Small intestine (tissue), 7 donors: Measurements from ENCODE around the gene FAM117A. TPM values are rescaled to one million over a fixed set of nuclear protein-coding genes. Genes with fewer than 3 reads are reported as not detected.

Experiments used
- DNase-seq, 2 donors: peaks; one replicate each; pipeline versions ENCODE4 v3.0.0 to v3.0.0-alpha.2; 2013
- FAIRE-seq: peaks from 2 replicates; lab custom pipeline; 2012; peaks lifted over from hg19 to GRCh38; lab: Jason Lieb, UNC
- H3K27ac ChIP-seq, 3 donors: one replicate each; pipeline ENCODE4 v1.5.1; 2013; ENCODE audit warnings: low read length in 2 of 3, mild to moderate bottlenecking in 2 of 3, control low read depth in 1 of 3, inconsistent platforms in 1 of 3, low read depth in 1 of 3, moderate library complexity in 1 of 3
- H3K27me3 ChIP-seq, 3 donors: one replicate each; pipeline ENCODE4 v1.6.1; 2013; ENCODE audit warnings: low read length in 3 of 3, inconsistent platforms in 1 of 3; ENCODE audit not compliant: control insufficient read depth in 3 of 3, insufficient read depth in 3 of 3
- H3K36me3 ChIP-seq, 3 donors: one replicate each; pipeline ENCODE4 v1.6.1; 2013; ENCODE audit warnings: low read length in 3 of 3, inconsistent platforms in 1 of 3, low read depth in 1 of 3, mild to moderate bottlenecking in 1 of 3, moderate library complexity in 1 of 3; ENCODE audit not compliant: control insufficient read depth in 3 of 3, insufficient read depth in 2 of 3
- H3K4me1 ChIP-seq, 3 donors: one replicate each; pipeline ENCODE4 v1.6.1; 2013; ENCODE audit warnings: low read length in 2 of 3, inconsistent platforms in 1 of 3, low read depth in 1 of 3, mild to moderate bottlenecking in 1 of 3, moderate library complexity in 1 of 3; ENCODE audit not compliant: control insufficient read depth in 3 of 3, insufficient read depth in 2 of 3
- H3K4me3 ChIP-seq, 3 donors: one replicate each; pipeline ENCODE4 v1.5.1; 2013; ENCODE audit warnings: low read length in 3 of 3, control low read depth in 1 of 3, inconsistent platforms in 1 of 3, low read depth in 1 of 3, mild to moderate bottlenecking in 1 of 3, moderate library complexity in 1 of 3
- H3K9me3 ChIP-seq, 2 donors: one replicate each; pipeline ENCODE4 v1.6.1; 2013; ENCODE audit warnings: low read depth in 1 of 2, low read length in 1 of 2; ENCODE audit not compliant: control insufficient read depth in 2 of 2, insufficient read depth in 1 of 2
- WGBS, 3 donors: extraction: QIAGEN DNeasy Blood & Tissue Kit; methylation state at CpG; one replicate each; pipeline ENCODE4 v1.1.7; 2013; 5-methylcytosine and 5-hydroxymethylcytosine counted together
- polyA plus RNA-seq, 4 donors: library from polyadenylated mRNA; stranded (reverse) in 3 of 4; unstranded in 1 of 4; fragments of 200-250 nt in 3 of 4; fragments of 120-200 nt in 1 of 4; gene quantifications; one replicate each; pipeline versions ENCODE4 v1.2.1 to v1.2.3, GENCODE V29; 2013
- donor health status: healthy with polysubstance abuse.
- donor health status: control.
- donor health status: control.
- donor health status: Bipolar disorder and iron deficiency.
- donor health status: healthy.

Gene FAM117A
- polyA plus RNA-seq, 4 donors = 2.9 to 9.4 (median 7.2) TPM

DNA sequence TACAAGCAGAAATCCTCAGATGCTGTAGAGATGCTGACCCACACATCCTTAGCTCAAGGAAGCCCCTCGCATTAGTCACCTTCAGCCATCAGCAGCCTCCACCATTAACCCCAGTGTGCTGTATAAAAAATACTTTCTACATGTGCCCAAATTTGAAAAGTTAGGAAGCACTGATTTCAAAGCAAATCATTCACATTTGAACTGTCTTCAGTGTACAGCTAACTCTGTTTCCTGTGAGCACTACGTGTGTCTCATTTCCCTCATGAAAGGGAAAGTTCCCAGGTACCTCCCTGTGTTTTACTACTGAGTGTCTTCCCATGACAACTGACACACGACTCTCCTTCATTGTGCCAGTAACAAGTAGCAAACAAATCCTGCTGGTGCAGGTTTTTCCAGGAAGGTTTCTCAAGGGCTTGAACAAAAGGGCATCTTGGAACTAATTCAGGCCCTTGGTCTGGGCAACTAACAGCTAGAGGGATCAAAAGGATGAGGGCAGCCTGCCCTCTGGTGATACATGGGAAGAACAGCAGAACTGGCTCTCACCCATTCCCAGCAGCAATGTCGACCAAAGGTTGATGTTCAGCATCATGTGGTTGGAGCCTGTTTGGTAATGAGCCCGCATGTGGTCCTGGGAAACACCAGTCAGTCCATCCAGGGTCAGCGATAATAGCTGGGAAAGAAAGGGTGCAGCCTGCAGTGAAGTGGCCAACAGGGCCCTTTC is 60.2 kb downstream of the FAM117A start:
- Histone ChIP-seq H3K9me3 (no peaks in the 10 kb centered on the region), H3K27me3 (no peaks in the 10 kb centered on the region), H3K4me1 (peaks cover 0 to 27% (median 3%) of the 10 kb centered on the region in 3 donors), H3K27ac (peak overlapping the region in 1 of 3 donors; percentile 49), H3K36me3 (peaks cover 23 to 56% (median 28%) of the 10 kb centered on the region in 3 donors), H3K4me3 (no peak overlapping the region)
- no peak for FAIRE-seq
- DNase-seq = peak; percentile 83 to 94
- 31 to 54% (median 38%) methylated on average over 6 of the region's 6 CpGs for WGBS, 3 donors

DNA sequence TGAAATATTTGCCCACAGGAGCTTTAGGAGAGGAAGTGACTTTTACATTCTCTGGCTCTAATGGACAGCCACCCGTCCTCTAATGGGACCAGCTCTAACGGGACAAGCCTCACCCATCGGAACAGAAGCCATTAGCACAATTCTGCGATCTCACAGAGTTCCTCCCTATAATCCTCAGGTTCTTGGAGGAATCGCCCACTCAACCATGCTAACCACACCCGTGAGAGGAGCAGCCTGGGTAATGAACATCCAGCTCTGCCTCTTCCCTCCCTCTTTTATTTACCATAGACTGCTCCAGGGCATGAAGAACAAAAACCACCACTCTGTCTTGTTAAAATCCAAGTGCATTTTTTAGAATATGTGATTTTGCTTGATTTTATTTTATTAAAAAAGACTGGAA is 63.0 kb downstream of the FAM117A start:
- peaks cover 23 to 54% (median 28%) of the 10 kb centered on the region in 3 donors for H3K36me3 ChIP-seq
- H3K4me1 ChIP-seq = peaks cover 0 to 17% (median 2%) of the 10 kb centered on the region in 3 donors
- H3K9me3 ChIP-seq = no peaks in the 10 kb centered on the region
- FAIRE-seq (no peak), DNase-seq (no peak)
- H3K4me3 ChIP-seq = no peak overlapping the region
- WGBS, 3 donors = 79 to 90% (median 89%) methylated on average over 6 of the region's 6 CpGs
- peaks cover 0 to 3% (median 0%) of the 10 kb centered on the region in 3 donors for H3K27me3 ChIP-seq
- no peak overlapping the region for H3K27ac ChIP-seq

DNA sequence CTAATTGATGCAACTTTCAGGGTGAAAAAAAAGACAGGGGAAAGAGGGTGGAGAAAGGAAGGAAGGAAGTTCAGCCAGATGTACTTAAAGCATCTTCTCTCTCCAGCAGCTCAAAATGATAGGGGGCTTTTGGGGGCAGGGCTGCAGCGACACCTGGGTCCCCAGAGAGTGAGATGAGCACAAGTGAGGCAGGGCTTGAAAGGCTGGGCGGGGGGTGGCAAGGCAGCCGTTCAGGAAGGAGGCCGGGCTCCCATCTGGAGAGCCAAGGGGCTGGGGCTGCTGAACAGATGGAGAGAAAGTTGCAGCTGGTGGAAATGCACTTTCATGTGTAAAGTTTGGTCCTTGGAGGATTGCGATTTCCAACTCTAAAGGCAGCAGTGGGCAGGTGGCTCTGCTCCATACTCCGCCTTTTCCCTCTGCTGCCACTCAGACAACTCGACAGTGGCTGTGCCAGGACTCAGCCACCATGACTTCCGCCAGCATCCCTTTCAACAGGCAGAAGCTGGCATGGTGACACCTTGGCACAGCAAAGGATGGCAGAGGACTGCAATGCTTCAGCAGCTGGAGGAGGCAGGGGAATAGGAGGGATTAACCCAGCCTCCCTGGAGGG is 63.9 kb downstream of the FAM117A start:
- no peaks in the 10 kb centered on the region for H3K9me3 ChIP-seq
- DNase-seq (no peak), FAIRE-seq (no peak)
- no peak overlapping the region for H3K27ac ChIP-seq
- no peak overlapping the region for H3K4me3 ChIP-seq
- H3K27me3 ChIP-seq = peaks cover 0 to 7% (median 0%) of the 10 kb centered on the region in 3 donors
- H3K4me1 ChIP-seq = peaks cover 0 to 13% (median 2%) of the 10 kb centered on the region in 3 donors
- H3K36me3 ChIP-seq = peaks cover 23 to 49% (median 28%) of the 10 kb centered on the region in 3 donors
- WGBS, 3 donors = 71 to 80% (median 80%) methylated on average over 8 of the region's 8 CpGs

DNA sequence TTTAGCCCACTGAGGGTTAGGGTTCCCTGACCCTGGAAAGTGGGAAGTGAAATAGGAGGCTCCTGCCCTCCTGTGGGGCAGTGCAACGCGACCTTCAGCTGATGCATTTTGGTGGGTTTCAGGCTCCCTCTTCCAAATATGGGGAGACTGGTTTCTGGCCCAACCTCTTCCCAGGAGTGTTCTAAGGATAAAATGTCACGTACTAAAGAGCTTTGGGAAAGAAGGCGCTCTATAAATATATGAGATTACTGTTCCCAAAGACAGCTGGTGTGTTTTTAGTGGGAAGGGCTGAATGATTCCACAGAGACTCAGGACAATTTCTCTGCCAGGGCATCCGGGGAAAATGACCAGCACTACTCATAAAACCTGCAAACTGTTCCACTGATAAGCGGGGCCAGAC is 65.9 kb downstream of the FAM117A start:
- H3K27ac ChIP-seq = no peak overlapping the region
- H3K36me3 ChIP-seq = peaks cover 13 to 31% (median 17%) of the 10 kb centered on the region in 3 donors
- WGBS, 3 donors = 59 to 76% (median 75%) methylated on average over 6 of the region's 6 CpGs
- peaks cover 0 to 9% (median 0%) of the 10 kb centered on the region in 3 donors for H3K27me3 ChIP-seq
- DNase-seq = no peak
- H3K9me3 ChIP-seq = no peaks in the 10 kb centered on the region
- no peak overlapping the region for H3K4me3 ChIP-seq
- H3K4me1 ChIP-seq = peaks cover 0 to 3% (median 0%) of the 10 kb centered on the region in 3 donors
- no peak for FAIRE-seq

DNA sequence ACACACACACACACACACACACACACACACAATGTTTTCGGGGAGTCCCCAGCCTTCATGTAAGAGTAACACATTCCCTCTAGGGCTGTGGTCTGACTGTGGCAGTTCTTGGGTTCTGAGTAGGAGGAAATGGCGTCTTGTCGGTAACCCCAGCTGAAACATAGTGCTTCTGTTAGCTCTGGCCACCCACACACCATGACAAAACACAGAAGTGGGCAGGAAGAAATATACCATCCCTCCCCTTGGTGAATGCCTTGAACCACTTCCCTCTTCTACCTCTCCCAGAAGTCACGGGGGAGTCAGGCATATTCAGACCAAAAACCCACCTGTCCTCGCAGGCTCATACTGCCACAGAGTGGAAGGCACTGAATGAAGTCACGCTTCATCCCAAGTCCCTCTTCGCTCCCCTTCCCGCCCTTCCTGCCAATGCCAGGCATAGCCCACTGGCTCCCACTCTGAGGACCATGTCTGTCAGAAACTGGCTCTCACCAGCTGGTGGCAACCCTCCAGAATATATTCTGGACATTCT is 67.6 kb downstream of the FAM117A start:
- H3K27me3 ChIP-seq = peaks cover 0 to 18% (median 0%) of the 10 kb centered on the region in 3 donors
- peak in 1 of 2 donors; percentile 51 for DNase-seq
- H3K36me3 ChIP-seq = peaks cover 9 to 17% (median 10%) of the 10 kb centered on the region in 3 donors
- peaks cover 0 to 3% (median 0%) of the 10 kb centered on the region in 3 donors for H3K4me1 ChIP-seq
- 57 to 86% (median 67%) methylated on average over 8 of the region's 8 CpGs for WGBS, 3 donors
- H3K27ac ChIP-seq = peak overlapping the region in 1 of 3 donors; percentile 23
- no peak for FAIRE-seq
- H3K4me3 ChIP-seq = no peak overlapping the region
- no peaks in the 10 kb centered on the region for H3K9me3 ChIP-seq

DNA sequence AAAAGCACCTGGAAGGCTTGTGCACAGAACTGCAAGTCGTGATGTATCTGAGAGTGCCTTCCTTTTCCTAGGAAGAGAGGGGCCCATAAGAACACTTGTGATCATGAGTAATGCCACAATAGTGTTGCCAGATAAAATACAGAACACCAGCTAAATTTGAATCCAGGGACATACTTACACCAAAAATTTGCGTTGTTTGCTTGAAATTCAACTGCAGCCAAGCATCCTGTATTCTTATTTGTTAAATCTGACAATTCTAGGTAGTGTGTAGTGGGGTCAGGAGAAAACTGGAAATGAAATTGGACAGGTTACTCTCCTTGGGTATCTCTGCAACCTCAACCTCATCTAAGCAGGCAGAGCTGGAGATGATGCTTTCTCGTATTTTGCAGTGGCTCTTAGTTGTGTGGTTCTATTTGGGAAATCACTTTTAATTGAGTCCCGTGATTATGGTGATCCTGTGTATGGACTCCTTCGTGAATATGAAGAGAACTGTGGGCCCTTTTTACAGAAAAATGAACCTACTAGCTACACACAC is 68.2 kb downstream of the FAM117A start:
- Histone ChIP-seq H3K36me3 (peaks cover 6 to 14% (median 7%) of the 10 kb centered on the region in 3 donors), H3K4me3 (no peak overlapping the region), H3K27me3 (peaks cover 0 to 18% (median 0%) of the 10 kb centered on the region in 3 donors), H3K4me1 (peaks cover 0 to 3% (median 0%) of the 10 kb centered on the region in 3 donors), H3K27ac (peak overlapping the region in 1 of 3 donors; percentile 23), H3K9me3 (no peaks in the 10 kb centered on the region)
- whole genome bisulfite sequencing, 3 donors = 41 to 53% (median 45%) methylated on average over 5 of the region's 5 CpGs
- FAIRE-seq (no peak), DNase-seq (no peak)

DNA sequence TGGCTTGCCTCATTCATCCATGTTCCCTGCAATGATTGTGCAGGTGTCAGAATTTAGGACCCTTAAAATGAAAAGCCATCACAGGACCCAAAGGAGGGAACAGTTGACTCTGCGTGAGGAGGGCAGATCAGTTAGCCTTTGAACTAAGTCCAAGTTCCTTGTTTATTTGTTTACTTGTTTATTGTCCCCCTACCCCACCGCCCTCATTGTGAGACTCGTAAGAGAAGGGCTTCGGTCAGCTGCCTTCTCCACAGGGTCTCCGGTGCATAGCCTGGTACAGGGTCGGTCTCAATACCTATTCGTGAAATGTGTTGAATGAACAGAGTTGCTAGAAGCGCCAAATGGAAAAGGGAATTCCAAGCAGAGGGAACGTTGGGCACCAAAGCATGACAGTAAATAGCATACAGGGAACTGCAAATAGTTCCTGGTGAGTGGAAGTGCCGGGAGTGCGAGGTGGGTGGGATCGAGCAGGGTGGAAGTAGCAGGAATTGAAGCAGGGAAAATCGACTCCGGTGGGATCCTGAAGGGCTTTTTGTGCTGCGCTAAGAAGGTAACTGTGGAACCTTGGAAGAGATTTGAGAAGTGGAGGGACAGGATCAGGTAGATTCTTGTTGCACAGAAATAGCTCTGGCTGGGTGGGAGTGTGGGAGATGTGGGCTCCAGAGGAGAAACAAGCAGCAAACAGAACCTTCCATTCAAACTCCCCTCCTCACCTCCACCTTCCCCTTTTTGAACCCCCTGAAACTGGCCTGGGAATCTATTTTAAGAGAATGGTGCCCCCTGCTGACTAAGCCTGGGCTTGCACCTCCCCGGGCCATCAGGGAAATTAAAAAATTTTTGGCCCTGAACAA is 68.9 kb downstream of the FAM117A start:
- peaks cover under 1 to 7% (median 5%) of the 10 kb centered on the region in 3 donors for H3K36me3 ChIP-seq
- H3K9me3 ChIP-seq = no peaks in the 10 kb centered on the region
- WGBS, 3 donors = 11 to 25% (median 23%) methylated on average over 16 of the region's 16 CpGs
- DNase-seq = peak; percentile 31 to 55
- peaks cover 0 to 3% (median 0%) of the 10 kb centered on the region in 3 donors for H3K4me1 ChIP-seq
- FAIRE-seq = no peak
- peaks cover 0 to 18% (median 0%) of the 10 kb centered on the region in 3 donors for H3K27me3 ChIP-seq
- H3K27ac ChIP-seq = no peak overlapping the region
- no peak overlapping the region for H3K4me3 ChIP-seq
